Stimulated activated naive CD8-positive, alpha-beta T cell treated with anti-CD3 and anti-CD28 coated beads, Interleukin-15, amount 100 ng/mL, for 72 hours (primary cell): Measurements from ENCODE around the gene FAM83D.

Source experiments
- ATAC-seq: fragments of 150-1000 bp; cut with Tn5 transposase; 2 replicates; pipeline ENCODE4 v1.10.0; 2021; ENCODE audit warnings: mild to moderate bottlenecking, moderate library complexity
- DNase-seq, 2 donors: peaks; one replicate each; pipeline ENCODE4 v3.0.0; 2021 to 2022
- H3K27ac Mint-ChIP-seq, 2 donors: one replicate each; pipeline ENCODE4 v1.8.0; 2022; ENCODE audit warnings: mild to moderate bottlenecking in 2 of 2, mixed read lengths in 2 of 2, moderate library complexity in 2 of 2
- H3K27me3 Mint-ChIP-seq: one replicate; pipeline ENCODE4 v1.8.0; 2022; ENCODE audit warnings: mixed read lengths
- H3K4me1 Mint-ChIP-seq: one replicate; pipeline ENCODE4 v1.8.0; 2022; ENCODE audit warnings: mild to moderate bottlenecking, mixed read lengths
- H3K4me3 Mint-ChIP-seq, 2 donors: one replicate each; pipeline ENCODE4 v1.8.0; 2022; ENCODE audit warnings: mild to moderate bottlenecking in 2 of 2, mixed read lengths in 2 of 2, moderate library complexity in 1 of 2
- H3K9me3 Mint-ChIP-seq, 2 donors: one replicate each; pipeline ENCODE4 v1.8.0; 2022; ENCODE audit warnings: mixed read lengths in 2 of 2

The FAM83D gene, protein sequence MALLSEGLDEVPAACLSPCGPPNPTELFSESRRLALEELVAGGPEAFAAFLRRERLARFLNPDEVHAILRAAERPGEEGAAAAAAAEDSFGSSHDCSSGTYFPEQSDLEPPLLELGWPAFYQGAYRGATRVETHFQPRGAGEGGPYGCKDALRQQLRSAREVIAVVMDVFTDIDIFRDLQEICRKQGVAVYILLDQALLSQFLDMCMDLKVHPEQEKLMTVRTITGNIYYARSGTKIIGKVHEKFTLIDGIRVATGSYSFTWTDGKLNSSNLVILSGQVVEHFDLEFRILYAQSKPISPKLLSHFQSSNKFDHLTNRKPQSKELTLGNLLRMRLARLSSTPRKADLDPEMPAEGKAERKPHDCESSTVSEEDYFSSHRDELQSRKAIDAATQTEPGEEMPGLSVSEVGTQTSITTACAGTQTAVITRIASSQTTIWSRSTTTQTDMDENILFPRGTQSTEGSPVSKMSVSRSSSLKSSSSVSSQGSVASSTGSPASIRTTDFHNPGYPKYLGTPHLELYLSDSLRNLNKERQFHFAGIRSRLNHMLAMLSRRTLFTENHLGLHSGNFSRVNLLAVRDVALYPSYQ

DNA sequence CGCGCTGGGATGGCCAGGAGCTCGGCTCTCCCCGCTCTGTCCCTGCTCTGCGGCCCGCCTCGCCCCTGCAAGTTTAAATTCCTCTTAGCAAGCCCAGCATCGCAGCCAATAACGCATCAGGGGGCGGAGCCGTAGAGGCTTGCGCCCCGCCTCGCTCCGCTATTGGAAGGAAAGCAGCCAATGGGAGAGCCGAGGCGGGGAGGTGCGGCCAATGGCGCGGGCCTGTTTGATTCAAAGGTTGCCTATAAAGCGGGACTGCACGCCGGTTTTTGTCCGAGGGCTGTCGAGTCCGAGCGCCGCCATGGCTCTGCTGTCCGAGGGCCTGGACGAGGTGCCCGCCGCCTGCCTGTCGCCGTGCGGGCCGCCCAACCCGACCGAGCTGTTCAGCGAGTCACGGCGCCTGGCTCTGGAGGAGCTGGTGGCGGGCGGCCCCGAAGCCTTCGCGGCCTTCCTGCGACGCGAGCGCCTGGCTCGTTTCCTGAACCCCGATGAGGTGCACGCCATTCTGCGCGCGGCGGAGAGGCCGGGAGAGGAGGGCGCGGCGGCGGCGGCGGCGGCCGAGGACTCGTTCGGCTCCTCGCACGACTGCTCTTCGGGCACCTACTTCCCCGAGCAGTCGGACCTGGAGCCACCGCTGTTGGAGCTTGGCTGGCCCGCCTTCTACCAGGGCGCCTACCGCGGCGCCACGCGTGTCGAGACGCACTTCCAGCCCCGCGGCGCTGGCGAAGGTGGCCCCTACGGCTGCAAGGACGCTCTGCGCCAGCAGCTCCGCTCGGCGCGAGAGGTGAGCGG is at the start of gene FAM83D:
FAM83D (plus strand) TSS at position 276 of the 792 bp plus-strand sequence; CDS start at position 302, 26 bp downstream.
- ATAC-seq (peak; percentile 96), DNase-seq (peak; percentile 97 to 98)
- peaks cover 35% of the 10 kb centered on the region for H3K4me1 Mint-ChIP-seq
- peak within 1 kb of the TSS; percentile 80 to 95 for H3K27ac Mint-ChIP-seq
- no peaks in the 10 kb centered on the region for H3K27me3 Mint-ChIP-seq
- no peaks in the 10 kb centered on the region for H3K9me3 Mint-ChIP-seq
- H3K4me3 Mint-ChIP-seq, result peak within 1 kb of the TSS; percentile 85 to 86

DNA sequence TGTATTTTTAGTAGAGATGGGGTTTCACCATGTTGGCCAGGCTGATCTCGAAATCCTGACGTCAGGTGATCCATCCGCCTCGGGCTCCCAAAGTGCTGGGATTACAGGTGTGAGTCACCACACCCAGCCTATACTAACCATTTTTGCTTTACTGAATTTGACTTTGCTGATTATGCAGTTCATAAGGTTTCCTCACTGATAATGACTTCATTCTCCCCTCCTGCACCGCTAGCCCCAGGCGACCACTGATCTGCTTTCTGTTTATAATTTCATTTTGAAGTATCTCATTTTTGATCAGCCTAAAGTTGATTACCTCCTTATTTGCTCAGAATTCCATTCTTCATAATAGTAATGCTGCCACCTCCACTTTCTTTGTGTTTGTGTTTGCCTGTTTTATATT is 48.7 kb upstream of the FAM83D start:
- H3K27me3 Mint-ChIP-seq, result no peaks in the 10 kb centered on the region
- H3K9me3 Mint-ChIP-seq, result no peaks in the 10 kb centered on the region
- H3K4me1 Mint-ChIP-seq, result peaks cover 94% of the 10 kb centered on the region
- H3K4me3 Mint-ChIP-seq, result no peak overlapping the region
- no peak for DNase-seq
- no peak for ATAC-seq
- no peak overlapping the region for H3K27ac Mint-ChIP-seq

DNA sequence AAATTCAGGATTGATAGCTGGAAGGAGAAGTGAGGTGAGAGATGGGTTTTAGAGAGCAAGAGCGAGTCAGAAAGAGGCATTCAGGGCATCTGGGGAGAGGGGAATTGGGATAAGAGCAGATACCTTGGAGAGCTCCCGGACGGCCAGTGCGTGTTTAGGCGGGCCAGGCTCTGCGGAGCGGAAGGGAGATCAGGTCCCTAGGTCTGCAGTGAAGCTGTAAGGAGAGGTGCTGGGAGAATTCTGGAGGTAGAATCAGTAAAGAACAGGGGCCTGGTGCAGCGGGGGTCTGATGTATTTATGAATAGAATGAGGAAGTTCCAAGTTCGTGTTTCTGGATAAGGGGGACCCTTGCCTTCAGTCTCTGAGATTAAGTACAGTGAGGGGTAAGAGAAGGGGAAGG is 47.4 kb upstream of the FAM83D start:
- no peak overlapping the region for H3K27ac Mint-ChIP-seq
- no peaks in the 10 kb centered on the region for H3K9me3 Mint-ChIP-seq
- ATAC-seq, result no peak
- peaks cover 89% of the 10 kb centered on the region for H3K4me1 Mint-ChIP-seq
- no peak for DNase-seq
- no peak overlapping the region for H3K4me3 Mint-ChIP-seq
- H3K27me3 Mint-ChIP-seq, result no peaks in the 10 kb centered on the region

DNA sequence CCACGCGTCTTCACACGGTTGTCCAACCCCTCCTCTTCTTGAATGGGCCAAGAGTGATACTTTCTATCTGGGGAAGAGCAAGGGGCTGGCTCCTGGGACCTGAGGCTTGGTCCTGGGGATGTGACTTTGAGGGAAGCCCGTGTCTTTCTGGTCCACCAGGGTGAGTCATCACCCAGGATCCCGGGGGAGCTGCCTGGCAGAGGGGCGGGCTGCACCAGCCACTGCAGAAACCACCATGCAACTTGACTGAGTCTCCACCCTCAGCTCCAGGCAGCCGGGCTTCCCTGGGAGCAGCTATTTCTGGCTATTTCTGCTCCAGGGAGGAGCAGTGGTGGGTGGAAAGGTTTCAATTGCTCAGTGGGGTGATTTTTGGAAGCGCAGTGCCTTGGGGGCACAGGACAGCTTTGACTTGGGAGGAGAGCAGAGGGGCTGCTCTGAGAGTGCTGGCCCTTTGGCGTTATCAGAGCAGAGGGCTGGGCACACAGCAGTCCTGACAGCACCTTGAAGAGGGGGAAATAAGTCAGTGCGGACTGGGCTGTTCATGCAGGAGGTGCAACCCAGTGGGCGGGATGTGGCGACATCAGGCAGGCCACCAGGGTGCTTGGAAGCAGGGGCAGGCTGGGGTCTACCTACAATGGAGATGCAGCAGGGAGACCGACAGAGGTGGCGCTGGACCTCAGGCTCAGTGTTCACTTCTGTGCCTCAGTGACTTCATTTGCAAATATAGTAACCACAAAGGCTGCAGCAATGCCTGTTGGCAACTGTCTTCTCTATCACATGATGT is 45.1 kb upstream of the FAM83D start:
- no peak overlapping the region for H3K27ac Mint-ChIP-seq
- no peak for DNase-seq
- H3K27me3 Mint-ChIP-seq, result no peaks in the 10 kb centered on the region
- H3K4me3 Mint-ChIP-seq, result no peak overlapping the region
- H3K9me3 Mint-ChIP-seq, result no peaks in the 10 kb centered on the region
- peaks cover 66% of the 10 kb centered on the region for H3K4me1 Mint-ChIP-seq
- ATAC-seq, result no peak

DNA sequence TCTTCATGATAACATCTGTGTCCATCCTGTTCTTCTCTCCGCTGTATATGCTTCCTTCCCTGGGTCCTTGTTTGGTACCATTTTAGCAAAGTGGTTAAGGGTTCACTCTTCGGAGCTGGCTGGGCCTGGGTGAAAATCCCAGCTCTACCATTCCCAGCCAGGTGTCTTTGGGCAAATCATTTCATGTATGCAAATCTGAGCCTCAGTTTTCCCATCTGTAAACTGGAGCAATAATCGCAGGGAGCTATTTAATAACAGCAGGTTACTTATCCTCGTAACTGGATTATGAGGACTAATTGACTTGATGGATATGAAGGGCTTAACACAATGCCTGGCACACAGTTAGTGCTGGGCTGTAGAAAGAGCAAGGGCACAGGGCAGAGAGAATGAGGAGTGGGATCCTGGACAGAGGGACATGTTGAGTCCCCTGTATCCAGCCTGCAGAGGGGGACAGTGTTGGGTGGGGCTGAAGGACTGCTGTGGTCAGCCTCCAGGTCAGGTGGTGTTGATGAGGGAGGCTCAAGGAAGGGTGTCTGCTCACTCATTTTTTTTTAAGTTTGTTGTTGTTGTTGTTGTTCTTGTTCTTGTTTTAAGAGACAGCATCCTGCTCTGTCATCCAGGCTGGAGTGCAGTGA is 44.3 kb upstream of the FAM83D start:
- H3K4me3 Mint-ChIP-seq, result no peak overlapping the region
- peaks cover 63% of the 10 kb centered on the region for H3K4me1 Mint-ChIP-seq
- peak overlapping the region; percentile 1 to 4 for H3K27ac Mint-ChIP-seq
- ATAC-seq (no peak), DNase-seq (no peak)
- no peaks in the 10 kb centered on the region for H3K9me3 Mint-ChIP-seq
- no peaks in the 10 kb centered on the region for H3K27me3 Mint-ChIP-seq

DNA sequence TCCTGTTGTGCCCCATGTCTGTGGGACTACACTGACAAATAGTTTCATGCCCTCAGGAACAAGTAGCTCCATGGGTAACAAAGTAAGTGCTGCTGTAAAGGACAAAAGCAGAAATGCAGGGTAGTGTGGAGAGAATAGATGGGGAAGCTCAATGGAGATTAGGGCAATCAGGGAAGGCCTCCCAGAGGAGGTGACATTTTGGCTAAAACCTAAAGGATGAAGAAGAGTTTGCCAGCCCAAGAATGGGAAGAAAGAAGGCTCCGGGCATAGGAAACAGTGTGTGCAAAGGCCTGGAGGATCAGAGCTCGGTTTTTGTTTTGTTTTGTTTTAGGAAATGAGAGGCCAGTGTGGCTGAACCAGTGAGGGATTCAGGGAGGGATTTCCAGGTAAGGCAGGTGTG is 43.6 kb upstream of the FAM83D start:
- Mint-ChIP-seq H3K9me3 (no peaks in the 10 kb centered on the region), H3K4me1 (peaks cover 59% of the 10 kb centered on the region), H3K4me3 (no peak overlapping the region)

DNA sequence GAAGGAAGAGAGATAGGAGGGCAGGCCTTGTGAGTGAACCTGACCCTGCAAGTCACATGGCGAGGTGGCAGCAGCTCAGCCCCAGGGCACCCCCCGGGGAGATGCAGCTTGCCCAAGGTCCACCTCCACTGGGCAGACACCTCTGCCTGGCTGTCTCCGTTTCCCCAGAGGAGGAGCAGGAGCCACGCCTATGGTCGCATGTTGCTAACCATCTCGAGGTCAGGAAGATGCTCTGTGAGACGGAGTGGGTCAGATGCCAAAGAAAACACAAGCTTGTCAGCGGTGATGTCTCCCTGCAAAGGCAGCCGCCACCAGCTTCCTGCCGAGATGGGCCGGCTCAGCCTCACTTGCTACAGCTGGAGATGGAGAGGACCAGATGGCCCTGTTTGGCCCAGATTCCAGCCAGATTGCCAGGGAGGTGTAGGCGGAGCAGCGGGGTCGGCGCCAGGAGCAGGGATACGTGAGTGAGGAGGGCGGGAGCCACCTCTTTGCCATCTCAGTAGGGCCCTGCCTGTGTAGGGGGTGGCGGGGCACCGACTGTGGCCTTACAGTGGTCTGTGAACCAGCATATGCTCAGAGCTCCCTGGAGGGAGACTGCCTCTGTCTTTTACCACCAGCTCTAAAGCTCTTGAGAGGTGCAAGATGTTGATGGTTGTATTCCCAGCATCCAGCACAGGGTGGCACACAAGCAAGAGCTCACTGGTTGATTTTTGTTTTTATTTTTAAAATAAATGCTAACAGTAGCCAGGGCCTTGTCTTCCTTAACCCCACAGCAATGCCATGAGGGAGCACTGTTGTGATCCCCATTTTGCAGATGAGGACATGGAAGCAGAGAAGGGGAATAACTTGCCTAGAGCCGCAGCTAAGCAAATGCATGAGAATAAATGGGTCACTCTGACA is 42.9 kb upstream of the FAM83D start:
- Mint-ChIP-seq H3K9me3 (no peaks in the 10 kb centered on the region), H3K4me3 (no peak overlapping the region), H3K27ac (no peak overlapping the region), H3K4me1 (peaks cover 56% of the 10 kb centered on the region), H3K27me3 (no peaks in the 10 kb centered on the region)
- no peak for DNase-seq
- ATAC-seq, result no peak

More for the DNA sequence above, 43.6 kb upstream of the FAM83D start:
- no peaks in the 10 kb centered on the region for H3K27me3 Mint-ChIP-seq
- DNase-seq, result no peak
- peak overlapping the region in 1 of 2 donors; percentile 29 for H3K27ac Mint-ChIP-seq
- ATAC-seq, result no peak

DNA sequence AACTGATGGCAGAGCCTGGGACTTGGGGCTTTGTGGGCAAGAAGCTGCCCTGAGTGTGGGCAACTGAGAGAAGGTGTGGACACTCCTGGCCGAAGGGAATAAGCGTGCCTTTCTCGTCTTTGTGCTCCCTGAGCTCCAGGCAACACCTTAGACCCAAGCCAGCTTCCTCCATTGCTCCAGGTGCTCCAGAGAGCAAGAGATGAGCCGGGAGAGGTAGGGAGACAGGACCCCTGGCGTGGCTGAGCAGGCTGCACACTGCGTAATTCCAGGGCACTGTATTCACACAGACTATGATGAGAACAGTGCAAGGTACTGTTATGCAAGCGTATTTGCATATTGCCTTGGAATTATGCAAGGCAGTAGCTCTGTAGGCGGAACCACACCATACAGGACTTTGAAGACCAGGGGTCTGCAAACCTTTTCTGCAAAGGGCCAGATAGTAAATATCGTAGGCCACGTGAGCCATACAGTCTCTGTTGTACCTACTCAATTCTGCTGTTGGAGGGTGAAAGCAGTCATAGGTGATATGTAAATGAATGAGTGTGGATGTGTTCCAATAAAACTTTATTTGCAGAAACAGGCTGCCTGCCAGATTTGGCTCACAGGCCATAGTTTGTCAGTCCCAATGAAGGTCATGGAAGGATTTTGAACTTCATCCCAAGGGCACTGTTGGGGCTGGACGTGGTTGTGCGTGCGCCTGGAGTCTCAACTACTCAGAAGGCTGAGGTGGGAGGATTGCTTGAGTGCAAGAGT is 42.1 kb upstream of the FAM83D start:
- DNase-seq (no peak), ATAC-seq (no peak)
- Mint-ChIP-seq H3K27me3 (no peaks in the 10 kb centered on the region), H3K4me3 (no peak overlapping the region), H3K9me3 (no peaks in the 10 kb centered on the region), H3K4me1 (peaks cover 57% of the 10 kb centered on the region), H3K27ac (no peak overlapping the region)

DNA sequence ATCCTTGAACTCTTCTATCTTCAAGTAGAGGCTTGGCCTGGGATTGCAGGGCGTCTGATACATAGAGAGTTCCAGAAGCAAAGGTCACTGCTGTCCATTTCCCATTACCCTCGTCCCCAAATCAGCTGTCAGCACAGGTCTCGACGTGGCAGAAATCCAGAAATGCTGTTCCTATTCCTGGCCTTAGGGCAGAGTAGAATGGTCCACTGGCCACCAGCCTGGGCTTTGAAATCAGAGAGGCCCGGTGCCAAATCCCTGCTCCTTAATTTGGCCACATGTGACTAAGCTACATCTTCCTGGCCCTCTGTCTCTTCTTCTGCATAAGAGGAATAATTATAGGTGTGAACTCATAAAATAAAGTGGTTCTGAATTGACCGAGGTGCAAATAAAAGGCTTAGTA is 40.9 kb upstream of the FAM83D start:
- DNase-seq (no peak), ATAC-seq (no peak)
- no peaks in the 10 kb centered on the region for H3K27me3 Mint-ChIP-seq
- H3K9me3 Mint-ChIP-seq, result no peaks in the 10 kb centered on the region
- peaks cover 60% of the 10 kb centered on the region for H3K4me1 Mint-ChIP-seq
- H3K27ac Mint-ChIP-seq, result no peak overlapping the region
- H3K4me3 Mint-ChIP-seq, result no peak overlapping the region

DNA sequence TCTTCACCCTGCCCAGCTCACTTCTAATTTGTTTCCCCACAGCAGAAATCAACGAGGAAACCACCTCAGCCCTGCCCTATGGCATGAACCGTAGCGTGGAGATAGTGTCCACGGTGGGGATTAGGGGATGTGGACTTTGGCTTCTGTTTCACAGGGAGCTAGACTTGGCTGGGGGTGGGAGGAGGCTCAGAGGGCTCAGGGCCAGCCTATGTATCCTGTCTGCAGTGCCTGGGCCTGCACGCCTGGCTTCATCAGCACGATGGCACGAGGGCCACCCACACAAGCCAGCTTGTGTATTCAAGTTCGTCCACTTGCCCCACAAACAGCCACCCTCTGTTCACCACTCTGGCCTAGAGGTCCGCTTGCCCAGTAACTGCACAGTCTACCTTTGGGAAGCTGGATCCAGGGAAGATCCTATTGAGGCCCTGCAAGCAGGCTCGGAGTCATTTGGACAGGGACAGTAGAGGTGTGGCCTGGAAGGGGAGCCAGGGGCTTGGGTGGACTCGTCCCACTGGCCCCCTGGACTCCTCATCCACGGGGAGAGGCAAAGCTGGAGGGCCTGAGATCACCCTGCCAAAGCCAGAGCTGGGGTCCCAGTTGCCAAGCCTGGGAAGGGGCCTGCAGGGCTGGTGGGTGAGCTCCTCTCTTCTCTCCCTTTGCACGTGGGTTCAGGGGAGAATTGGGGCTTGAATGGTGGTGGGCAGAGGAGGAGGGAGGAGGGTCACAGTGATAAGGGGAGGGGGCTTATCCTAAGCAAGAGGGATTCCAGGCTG is 38.0 kb upstream of the FAM83D start:
- no peaks in the 10 kb centered on the region for H3K27me3 Mint-ChIP-seq
- H3K4me3 Mint-ChIP-seq, result no peak overlapping the region
- DNase-seq (no peak), ATAC-seq (no peak)
- H3K4me1 Mint-ChIP-seq, result peaks cover 55% of the 10 kb centered on the region
- H3K27ac Mint-ChIP-seq, result peak overlapping the region in 1 of 2 donors; percentile 45
- H3K9me3 Mint-ChIP-seq, result no peaks in the 10 kb centered on the region

DNA sequence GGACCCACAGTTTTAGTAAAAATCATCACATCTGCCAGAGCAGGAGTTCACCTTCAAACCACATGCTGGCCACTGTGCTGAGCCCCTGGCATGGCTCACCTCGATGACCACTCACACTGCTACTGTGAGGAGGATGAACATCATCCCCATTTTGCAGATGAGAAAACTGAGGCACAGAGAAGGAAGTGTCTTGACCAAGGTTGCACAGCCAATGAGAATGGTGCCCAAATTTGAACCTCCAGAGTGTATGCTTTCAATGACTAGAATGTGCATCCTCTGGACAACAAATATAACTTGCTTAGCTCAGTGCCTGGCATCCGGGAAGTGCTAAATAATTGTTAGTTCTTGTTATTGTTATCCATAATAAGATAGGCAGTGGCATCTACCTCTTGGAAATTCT is 37.2 kb upstream of the FAM83D start:
- Mint-ChIP-seq H3K9me3 (no peaks in the 10 kb centered on the region), H3K4me3 (no peak overlapping the region), H3K27me3 (no peaks in the 10 kb centered on the region), H3K27ac (no peak overlapping the region), H3K4me1 (peaks cover 62% of the 10 kb centered on the region)
- no peak for ATAC-seq
- DNase-seq, result no peak

DNA sequence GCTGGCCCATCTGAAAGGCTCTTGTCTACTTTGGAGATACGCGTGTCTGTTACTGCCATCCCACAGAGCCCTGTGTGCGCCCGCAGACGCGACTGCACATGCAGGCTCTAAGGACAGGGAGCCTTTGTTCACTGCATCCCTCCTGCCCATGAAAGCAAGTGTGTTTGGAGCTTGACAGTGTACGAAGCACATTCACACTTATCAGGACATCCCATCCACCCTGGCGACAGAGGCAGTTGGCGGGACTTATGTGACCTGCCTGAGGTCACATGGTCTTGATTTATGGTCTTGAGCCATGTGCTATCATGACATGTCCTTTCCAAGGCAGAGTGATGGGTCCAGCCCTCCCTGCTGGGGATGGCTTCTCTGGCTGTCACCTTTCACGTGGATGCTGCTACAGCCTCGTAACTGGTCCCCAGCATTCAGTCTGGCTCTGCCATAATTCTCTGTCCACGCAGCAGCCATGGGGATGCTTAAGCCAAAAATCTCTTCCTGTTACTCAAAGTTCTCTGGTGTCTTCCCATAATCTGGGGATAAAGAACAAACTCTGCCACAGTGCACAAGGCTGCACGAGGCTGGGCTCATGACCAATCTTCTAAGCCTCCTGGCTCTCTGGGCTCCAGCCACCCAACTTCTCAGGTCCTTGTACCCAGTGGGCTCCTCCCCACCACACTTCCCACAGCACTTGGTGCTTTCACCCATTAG is 36.3 kb upstream of the FAM83D start:
- no peaks in the 10 kb centered on the region for H3K27me3 Mint-ChIP-seq
- DNase-seq (no peak), ATAC-seq (no peak)
- peak overlapping the region; percentile 50 to 53 for H3K27ac Mint-ChIP-seq
- H3K9me3 Mint-ChIP-seq, result no peaks in the 10 kb centered on the region
- H3K4me1 Mint-ChIP-seq, result peaks cover 71% of the 10 kb centered on the region
- peak overlapping the region in 1 of 2 donors; percentile 22 for H3K4me3 Mint-ChIP-seq

DNA sequence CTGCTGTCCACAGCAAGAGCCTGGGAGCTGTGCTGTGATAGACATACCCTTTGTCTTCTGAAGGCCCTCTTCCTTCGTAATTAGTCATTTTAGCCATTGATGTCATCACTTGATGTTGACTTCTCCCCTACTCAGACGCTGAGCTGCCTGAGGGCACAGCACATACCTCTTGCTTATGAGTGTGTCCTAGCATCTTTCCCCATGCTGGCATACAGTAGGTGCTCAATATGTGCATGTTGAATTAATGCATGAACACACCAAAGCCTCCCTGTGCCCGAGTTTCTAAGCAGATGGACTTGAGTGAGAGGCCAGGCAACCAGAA is 35.8 kb upstream of the FAM83D start:
- ATAC-seq, result peak; percentile 58
- DNase-seq, result no peak
- H3K9me3 Mint-ChIP-seq, result no peaks in the 10 kb centered on the region
- H3K4me3 Mint-ChIP-seq, result peak overlapping the region in 1 of 2 donors; percentile 22
- H3K27me3 Mint-ChIP-seq, result no peaks in the 10 kb centered on the region
- peaks cover 71% of the 10 kb centered on the region for H3K4me1 Mint-ChIP-seq
- peak overlapping the region; percentile 53 to 61 for H3K27ac Mint-ChIP-seq
